Peyer's patch (tissue), 4 donors: ENCODE results near the gene BZW2. TPM values are rescaled to one million over a fixed set of nuclear protein-coding genes. Genes with fewer than 3 reads are reported as not detected.

Experiments used
- DNase-seq, 3 donors: peaks; one replicate each; pipeline ENCODE4 v3.0.0-alpha.2; 2017 to 2019
- H3K27ac ChIP-seq, 4 donors: fragments of 200-600 bp; sonication (generic); one replicate each; pipeline ENCODE4 v1.5.1; 2016 to 2019
- H3K27me3 ChIP-seq, 2 donors: fragments of 200-600 bp; sonication (generic); one replicate each; pipeline ENCODE4 v1.5.1; 2019
- H3K36me3 ChIP-seq, 3 donors: fragments of 200-600 bp; sonication (generic); one replicate each; pipeline ENCODE4 v1.5.1; 2016 to 2019
- H3K4me1 ChIP-seq, 4 donors: fragments of 200-600 bp; sonication (generic); one replicate each; pipeline ENCODE4 v1.5.1; 2016 to 2019
- H3K4me3 ChIP-seq, 4 donors: fragments of 200-600 bp; sonication (generic); 1 replicate in 3 of 4; 2 replicates in 1 of 4; pipeline ENCODE4 v1.5.1; 2016 to 2019; ENCODE audit warnings: mild to moderate bottlenecking in 1 of 4
- H3K9me3 ChIP-seq, 4 donors: fragments of 200-600 bp; sonication (generic); one replicate each; pipeline ENCODE4 v1.5.1; 2016 to 2019; ENCODE audit warnings: mild to moderate bottlenecking in 1 of 4
- CTCF ChIP-seq, 6 experiments: fragments of 450-650 bp in 4 of 6; fragments of 200-600 bp in 2 of 6; sonication (generic) in 1 of 6; IDR thresholded peaks; one replicate each; pipeline ENCODE4 v1.5.1; 2017 to 2019; ENCODE audit warnings: antibody characterized with exemption in 6 of 6, mild to moderate bottlenecking in 3 of 6, moderate library complexity in 1 of 6
- POLR2A ChIP-seq, 2 donors: fragments of 450-650 bp; IDR thresholded peaks; one replicate each; pipeline ENCODE4 v1.5.1; 2017; ENCODE audit warnings: antibody characterized with exemption in 2 of 2, mild to moderate bottlenecking in 2 of 2, moderate library complexity in 2 of 2
- total RNA-seq, 4 donors: library from RNA; depleted of rRNA; stranded (reverse); fragments of >200 nt; gene quantifications; one replicate each; pipeline ENCODE4 v1.1.0, GENCODE V29; 2016

The BZW2 gene
- total RNA-seq, 4 donors from 2014 or later = 34.4 to 54.0 (median 42.9) TPM

- Histone ChIP-seq H3K27ac (peak overlapping the region in 2 of 4 donors; percentile 14), H3K36me3 (no peaks in the 10 kb centered on the region), H3K4me3 (no peak overlapping the region), H3K27me3 (no peaks in the 10 kb centered on the region), H3K4me1 (no peaks in the 10 kb centered on the region), H3K9me3 (no peaks in the 10 kb centered on the region)
- TF ChIP-seq CTCF (IDR thresholded peaks at IDR 0.05) = no peak
- TF ChIP-seq POLR2A (IDR thresholded peaks at IDR 0.05) = no peak
- DNase-seq = peak in 1 of 3 donors; percentile 67
Observed at GRCh38 chr7:16668049-16668858, 22.3 kb downstream of the BZW2 start.

- H3K36me3 ChIP-seq = no peaks in the 10 kb centered on the region
- TF ChIP-seq CTCF (IDR thresholded peaks at IDR 0.05) (no peak), POLR2A (IDR thresholded peaks at IDR 0.05) (no peak)
- H3K27me3 ChIP-seq = no peaks in the 10 kb centered on the region
- no peaks in the 10 kb centered on the region for H3K9me3 ChIP-seq
- H3K4me1 ChIP-seq = no peaks in the 10 kb centered on the region
- H3K4me3 ChIP-seq = no peak overlapping the region
- no peak overlapping the region for H3K27ac ChIP-seq
- DNase-seq = no peak
Observed at GRCh38 chr7:16668978-16669377, 23.0 kb downstream of the BZW2 start.

GRCh38 chr7:16669581-16669980 lies 23.6 kb downstream of the BZW2 start:
- H3K36me3 ChIP-seq = peaks cover 0 to 4% (median 0%) of the 10 kb centered on the region in 3 donors
- H3K27me3 ChIP-seq = no peaks in the 10 kb centered on the region
- no peak overlapping the region for H3K27ac ChIP-seq
- H3K9me3 ChIP-seq = no peaks in the 10 kb centered on the region
- no peak for TF ChIP-seq CTCF (IDR thresholded peaks at IDR 0.05)
- no peak for TF ChIP-seq POLR2A (IDR thresholded peaks at IDR 0.05)
- DNase-seq = no peak
- H3K4me1 ChIP-seq = no peaks in the 10 kb centered on the region
- no peak overlapping the region for H3K4me3 ChIP-seq

GRCh38 chr7:16670021-16670420 lies 24.0 kb downstream of the BZW2 start:
- H3K27ac ChIP-seq = no peak overlapping the region
- no peak for TF ChIP-seq CTCF (IDR thresholded peaks at IDR 0.05)
- TF ChIP-seq POLR2A (IDR thresholded peaks at IDR 0.05) = no peak

GRCh38 chr7:16670731-16671344 lies 24.9 kb downstream of the BZW2 start:
- Histone ChIP-seq H3K9me3 (no peaks in the 10 kb centered on the region), H3K27me3 (no peaks in the 10 kb centered on the region), H3K4me3 (no peak overlapping the region), H3K36me3 (peaks cover 0 to 15% (median 0%) of the 10 kb centered on the region in 3 donors), H3K27ac (no peak overlapping the region), H3K4me1 (no peaks in the 10 kb centered on the region)
- TF ChIP-seq POLR2A (IDR thresholded peaks at IDR 0.05) (no peak), CTCF (IDR thresholded peaks at IDR 0.05) (no peak)
- DNase-seq = no peak

More at GRCh38 chr7:16670021-16670420, 24.0 kb downstream of the BZW2 start:
- H3K27me3 ChIP-seq = no peaks in the 10 kb centered on the region
- peaks cover 0 to 7% (median 0%) of the 10 kb centered on the region in 3 donors for H3K36me3 ChIP-seq
- H3K9me3 ChIP-seq = no peaks in the 10 kb centered on the region
- no peak overlapping the region for H3K4me3 ChIP-seq
- no peaks in the 10 kb centered on the region for H3K4me1 ChIP-seq
- DNase-seq = no peak
